Ascending aorta (tissue), 2 donors: ENCODE data around the gene EXT2. TPM values are rescaled to one million over a fixed set of nuclear protein-coding genes. Genes with fewer than 3 reads are reported as not detected.

Experiments used
- DNase-seq, 2 donors: peaks; one replicate each; pipeline ENCODE4 v3.0.0-alpha.2; 2019; ENCODE audit warnings: low spot score in 2 of 2
- H3K27ac ChIP-seq, 2 donors: fragments of 200-600 bp; sonication (generic); one replicate each; pipeline ENCODE4 v1.5.1; 2016 to 2017; ENCODE audit warnings: mild to moderate bottlenecking in 1 of 2
- H3K27me3 ChIP-seq: fragments of 200-600 bp; sonication (generic); one replicate; pipeline ENCODE4 v1.5.1; 2017
- H3K36me3 ChIP-seq, 2 donors: fragments of 200-600 bp; sonication (generic); one replicate each; pipeline ENCODE4 v1.5.1; 2016
- H3K4me1 ChIP-seq, 2 donors: fragments of 200-600 bp; sonication (generic); one replicate each; pipeline ENCODE4 v1.5.1; 2016 to 2017; ENCODE audit warnings: mild to moderate bottlenecking in 1 of 2
- H3K4me3 ChIP-seq, 2 donors: fragments of 200-600 bp; sonication (generic); one replicate each; pipeline ENCODE4 v1.5.1; 2016 to 2017; ENCODE audit warnings: mild to moderate bottlenecking in 1 of 2
- H3K9me3 ChIP-seq, 2 donors: fragments of 200-600 bp; sonication (generic); one replicate each; pipeline ENCODE4 v1.5.1; 2016
- intact Hi-C: fragments of 100-400 bp; cut with DNase I; formaldehyde crosslinking; loops from one replicate; pipeline ENCODE4 v1.15.1; 2023
- total RNA-seq: library from RNA; depleted of rRNA; stranded (reverse); fragments of >200 nt; gene quantifications from one replicate; pipeline ENCODE4 v1.1.0, GENCODE V29; 2016
- TF ChIP-seq, protein P1 (sequence below), 3 experiments: fragments of 200-600 bp in 2 of 3; fragments of 450-650 bp in 1 of 3; sonication (generic) in 2 of 3; IDR thresholded peaks; one replicate each; pipeline ENCODE4 v1.5.1; 2016 to 2019; ENCODE audit warnings: antibody characterized with exemption in 3 of 3, mild to moderate bottlenecking in 1 of 3, moderate library complexity in 1 of 3

EXT2 gene
- total RNA-seq, 1 donor from 2014 or later, result 342 TPM

DNA sequence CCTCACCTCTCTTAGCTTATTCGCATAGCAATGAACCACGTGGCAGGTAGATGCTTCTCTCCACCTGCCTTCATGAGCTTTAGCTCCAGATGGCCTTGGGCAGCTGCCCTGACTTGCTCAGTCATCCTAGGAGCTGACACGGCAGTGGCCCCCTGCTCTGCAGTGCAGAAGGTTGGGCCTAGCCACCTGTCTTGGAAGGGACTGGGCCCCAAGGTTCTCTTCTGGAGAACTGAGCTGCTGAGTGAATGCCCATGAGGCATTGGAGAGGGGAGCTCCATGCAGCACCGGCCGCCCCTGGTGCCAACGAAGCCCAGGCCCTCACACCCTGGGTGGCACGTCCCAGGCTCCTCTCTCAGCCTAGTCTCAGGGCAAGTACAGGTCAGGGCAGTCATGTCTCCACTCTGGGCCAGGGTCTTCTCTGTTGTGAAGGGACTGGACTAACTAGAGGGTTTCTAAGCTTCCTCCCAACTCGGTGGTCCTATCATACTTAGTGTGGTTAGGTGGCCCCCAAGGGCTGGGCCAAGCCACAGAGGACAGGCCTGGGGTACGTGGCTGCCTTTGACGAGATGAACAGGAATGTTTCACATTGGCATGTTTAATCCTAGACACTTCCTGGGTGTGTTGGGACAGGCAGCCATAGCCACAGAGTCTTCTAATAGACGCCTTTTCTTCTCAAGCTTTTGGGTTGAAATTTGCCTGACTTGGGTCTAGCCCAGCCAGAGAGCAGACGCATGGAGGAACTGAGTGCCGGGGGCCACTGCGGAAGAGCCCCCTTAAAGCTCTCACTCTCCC lies 166.5 kb downstream of the EXT2 start:
- DNase-seq, result no peak
- H3K4me1 ChIP-seq, result no peaks in the 10 kb centered on the region
- H3K4me3 ChIP-seq, result no peak overlapping the region
- no peaks in the 10 kb centered on the region for H3K36me3 ChIP-seq
- intact Hi-C loops, result no loop called here
- H3K27me3 ChIP-seq, result no peaks in the 10 kb centered on the region
- TF ChIP-seq, protein P1, sequence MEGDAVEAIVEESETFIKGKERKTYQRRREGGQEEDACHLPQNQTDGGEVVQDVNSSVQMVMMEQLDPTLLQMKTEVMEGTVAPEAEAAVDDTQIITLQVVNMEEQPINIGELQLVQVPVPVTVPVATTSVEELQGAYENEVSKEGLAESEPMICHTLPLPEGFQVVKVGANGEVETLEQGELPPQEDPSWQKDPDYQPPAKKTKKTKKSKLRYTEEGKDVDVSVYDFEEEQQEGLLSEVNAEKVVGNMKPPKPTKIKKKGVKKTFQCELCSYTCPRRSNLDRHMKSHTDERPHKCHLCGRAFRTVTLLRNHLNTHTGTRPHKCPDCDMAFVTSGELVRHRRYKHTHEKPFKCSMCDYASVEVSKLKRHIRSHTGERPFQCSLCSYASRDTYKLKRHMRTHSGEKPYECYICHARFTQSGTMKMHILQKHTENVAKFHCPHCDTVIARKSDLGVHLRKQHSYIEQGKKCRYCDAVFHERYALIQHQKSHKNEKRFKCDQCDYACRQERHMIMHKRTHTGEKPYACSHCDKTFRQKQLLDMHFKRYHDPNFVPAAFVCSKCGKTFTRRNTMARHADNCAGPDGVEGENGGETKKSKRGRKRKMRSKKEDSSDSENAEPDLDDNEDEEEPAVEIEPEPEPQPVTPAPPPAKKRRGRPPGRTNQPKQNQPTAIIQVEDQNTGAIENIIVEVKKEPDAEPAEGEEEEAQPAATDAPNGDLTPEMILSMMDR (IDR thresholded peaks at IDR 0.05), result no peak
- no peak overlapping the region for H3K27ac ChIP-seq
- no peaks in the 10 kb centered on the region for H3K9me3 ChIP-seq

DNA sequence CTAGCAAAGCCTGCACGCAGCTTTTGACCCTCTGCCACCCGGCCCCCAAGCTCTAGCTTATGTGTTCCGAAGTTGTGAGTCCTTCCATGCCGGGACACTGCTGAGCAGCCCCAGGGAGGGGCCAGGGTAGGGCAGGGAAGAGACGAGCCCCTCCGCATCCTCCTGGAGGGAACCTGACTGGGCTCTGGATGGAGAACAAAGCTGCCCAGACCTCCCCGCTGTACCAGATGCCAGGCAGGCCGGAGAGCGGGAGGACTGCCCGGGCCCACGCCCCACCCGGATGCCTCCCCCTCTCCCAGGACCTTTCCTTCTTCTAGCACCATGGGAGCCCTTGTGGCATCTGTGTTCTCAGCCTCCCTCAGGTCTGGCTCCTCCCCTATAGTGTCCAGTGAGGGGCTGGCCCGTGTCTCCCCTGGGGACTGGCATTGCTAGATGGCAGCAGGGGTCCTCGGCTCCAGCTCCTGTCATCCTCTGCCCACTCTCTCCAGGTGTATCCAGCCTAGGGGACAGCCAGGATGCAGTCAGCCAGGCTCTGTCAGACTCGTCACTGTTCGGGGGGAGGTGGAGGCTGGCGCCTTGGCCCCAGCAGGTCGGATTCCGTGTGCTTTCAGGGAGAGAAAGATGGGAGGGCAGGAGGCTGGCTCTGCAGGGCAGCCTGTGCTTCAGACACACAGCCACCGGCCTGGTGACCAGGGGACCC lies 168.4 kb downstream of the EXT2 start:
- intact Hi-C loops, result no loop called here
- no peaks in the 10 kb centered on the region for H3K36me3 ChIP-seq
- DNase-seq, result no peak
- TF ChIP-seq, protein P1 (IDR thresholded peaks at IDR 0.05), result no peak
- no peaks in the 10 kb centered on the region for H3K4me1 ChIP-seq
- no peak overlapping the region for H3K27ac ChIP-seq
- no peak overlapping the region for H3K4me3 ChIP-seq
- H3K9me3 ChIP-seq, result no peaks in the 10 kb centered on the region
- no peaks in the 10 kb centered on the region for H3K27me3 ChIP-seq

GRCh38 chr11:44264438-44264749 lies 168.9 kb downstream of the EXT2 start:
- Histone ChIP-seq H3K4me3 (no peak overlapping the region), H3K27ac (no peak overlapping the region), H3K36me3 (no peaks in the 10 kb centered on the region), H3K27me3 (no peaks in the 10 kb centered on the region), H3K4me1 (no peaks in the 10 kb centered on the region), H3K9me3 (no peaks in the 10 kb centered on the region)
- no peak for DNase-seq
- intact Hi-C loops, result no loop called here
- TF ChIP-seq, protein P1 (IDR thresholded peaks at IDR 0.05), result no peak

DNA sequence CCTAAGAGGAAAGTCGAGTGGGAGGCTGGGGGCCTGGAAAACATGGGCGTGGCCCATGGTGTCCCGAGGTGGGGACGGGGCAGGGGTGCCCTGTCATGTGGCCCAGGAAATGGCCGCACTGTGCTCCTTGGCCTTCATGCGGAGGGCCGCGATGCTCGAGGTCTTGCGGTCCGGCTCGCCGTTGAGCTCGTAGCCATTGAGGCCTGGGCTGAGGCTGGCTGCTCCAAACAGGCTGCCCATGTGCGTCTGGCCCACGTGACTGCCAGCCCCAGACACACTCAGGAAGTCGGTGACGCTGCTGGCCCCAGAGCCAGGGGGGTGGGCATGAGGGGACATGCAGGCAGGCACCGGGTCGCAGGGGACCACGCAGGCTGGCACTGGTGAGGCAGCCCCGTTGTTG lies 169.3 kb downstream of the EXT2 start:
- Histone ChIP-seq H3K27ac (no peak overlapping the region), H3K36me3 (no peaks in the 10 kb centered on the region), H3K9me3 (no peaks in the 10 kb centered on the region), H3K4me1 (no peaks in the 10 kb centered on the region), H3K27me3 (no peaks in the 10 kb centered on the region), H3K4me3 (no peak overlapping the region)
- intact Hi-C loops, result no loop called here
- DNase-seq, result no peak
- TF ChIP-seq, protein P1 (IDR thresholded peaks at IDR 0.05), result no peak

DNA sequence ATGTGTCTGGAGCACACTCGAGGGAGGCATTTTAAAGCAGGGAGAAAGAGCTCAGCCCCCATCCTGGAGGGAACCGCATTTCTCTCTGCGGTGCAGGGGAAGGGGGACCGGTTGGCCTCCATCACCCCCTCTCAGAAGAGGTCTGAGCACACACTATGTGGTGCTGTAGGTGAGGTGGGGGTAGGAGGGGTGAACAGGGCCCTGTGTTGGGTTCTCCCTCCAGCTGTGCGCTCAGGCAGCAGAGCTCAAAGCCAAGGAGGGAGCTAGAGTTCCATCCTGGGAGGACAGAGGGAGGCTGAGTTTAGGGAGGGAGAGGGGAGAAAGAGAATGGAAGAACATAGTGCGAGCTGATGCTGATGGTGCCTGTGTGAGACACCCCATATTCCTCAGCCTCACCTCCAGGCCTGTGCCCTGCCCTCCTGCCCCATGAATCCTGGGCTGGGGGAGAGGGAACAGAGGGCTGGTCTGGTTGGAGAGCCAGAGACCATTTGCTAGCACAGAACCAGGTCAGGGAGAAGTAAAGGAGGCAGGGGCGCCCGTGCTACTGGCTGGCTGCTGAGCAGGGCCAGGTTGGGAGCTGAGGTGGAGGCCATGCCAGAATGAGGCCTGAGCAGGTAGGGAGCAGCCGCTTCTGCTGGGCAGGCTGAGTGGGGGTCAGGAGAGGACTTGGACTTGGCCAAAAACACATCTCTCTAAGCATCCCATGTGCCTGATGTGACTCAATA lies 170.7 kb downstream of the EXT2 start:
- Histone ChIP-seq H3K36me3 (no peaks in the 10 kb centered on the region), H3K27ac (no peak overlapping the region), H3K9me3 (no peaks in the 10 kb centered on the region), H3K4me1 (no peaks in the 10 kb centered on the region), H3K4me3 (no peak overlapping the region), H3K27me3 (no peaks in the 10 kb centered on the region)
- TF ChIP-seq, protein P1 (IDR thresholded peaks at IDR 0.05), result no peak
- intact Hi-C loops, result no loop called here
- no peak for DNase-seq
